ENCODE results near the gene NDUFS2.

Gene NDUFS2

GRCh38 chr1:161172776-161173376 lies 29.3 kb upstream of the NDUFS2 start:
- DNase-seq, result no peak

GRCh38 chr1:161173711-161174110 lies 28.5 kb upstream of the NDUFS2 start:
- no peak for DNase-seq

- DNase-seq, result no peak
Observed at GRCh38 chr1:161174911-161175310, 27.3 kb upstream of the NDUFS2 start.

GRCh38 chr1:161175771-161176453 lies 26.3 kb upstream of the NDUFS2 start:
- no peak for DNase-seq

GRCh38 chr1:161176468-161177111 lies 25.6 kb upstream of the NDUFS2 start:
- DNase-seq, result no peak

- peak; percentile 92 to 99 for DNase-seq
Observed at GRCh38 chr1:161177112-161177935, 24.8 kb upstream of the NDUFS2 start, which contains the start of gene B4GALT3. B4GALT3 (minus strand) TSS chr1:161177507; CDS start chr1:161176060, 1,447 bp downstream.

GRCh38 chr1:161177936-161178244 lies 24.3 kb upstream of the NDUFS2 start:
- no peak for DNase-seq

GRCh38 chr1:161179698-161180097 lies 22.5 kb upstream of the NDUFS2 start:
- DNase-seq, result no peak

GRCh38 chr1:161180639-161181038 lies 21.5 kb upstream of the NDUFS2 start:
- no peak for DNase-seq

GRCh38 chr1:161182214-161182613 lies 20.0 kb upstream of the NDUFS2 start:
- peak; percentile 43 to 71 for DNase-seq

- DNase-seq, result peak; percentile 37 to 62
Observed at GRCh38 chr1:161185282-161185682, 16.9 kb upstream of the NDUFS2 start.

- DNase-seq, result no peak
Observed at GRCh38 chr1:161185732-161186311, 16.3 kb upstream of the NDUFS2 start.

GRCh38 chr1:161187311-161187710 lies 14.9 kb upstream of the NDUFS2 start:
- no peak for DNase-seq

GRCh38 chr1:161188381-161188780 lies 13.8 kb upstream of the NDUFS2 start:
- no peak for DNase-seq

- no peak for DNase-seq
Observed at GRCh38 chr1:161189036-161189435, 13.1 kb upstream of the NDUFS2 start.

GRCh38 chr1:161190962-161191521 lies 11.1 kb upstream of the NDUFS2 start:
- DNase-seq, result no peak

GRCh38 chr1:161191971-161192370 lies 10.2 kb upstream of the NDUFS2 start:
- no peak for DNase-seq

- DNase-seq, result peak; percentile 49 to 61
Observed at GRCh38 chr1:161192476-161193465, 9.4 kb upstream of the NDUFS2 start.

- DNase-seq, result no peak
Observed at GRCh38 chr1:161193561-161194235, 8.5 kb upstream of the NDUFS2 start.

GRCh38 chr1:161195171-161195570 lies 7.0 kb upstream of the NDUFS2 start:
- DNase-seq, result no peak

- DNase-seq, result no peak
Observed at GRCh38 chr1:161196111-161196510, 6.1 kb upstream of the NDUFS2 start.

All from stimulated activated CD4-positive, alpha-beta T cell treated with anti-CD3 and anti-CD28 coated beads, Interleukin-4, amount 100 ng/mL, for 4 hours (primary cell).